Stimulated activated CD8-positive, alpha-beta memory T cell treated with anti-CD3 and anti-CD28 coated beads, Interleukin-7, amount 100 ng/mL, for 1 hour (primary cell): ENCODE measurements around the gene TMEM260.

Source experiments
- DNase-seq, 2 donors: peaks; one replicate each; pipeline ENCODE4 v3.0.0-alpha.2; 2020; ENCODE audit warnings: low read depth in 2 of 2

Gene TMEM260

DNA sequence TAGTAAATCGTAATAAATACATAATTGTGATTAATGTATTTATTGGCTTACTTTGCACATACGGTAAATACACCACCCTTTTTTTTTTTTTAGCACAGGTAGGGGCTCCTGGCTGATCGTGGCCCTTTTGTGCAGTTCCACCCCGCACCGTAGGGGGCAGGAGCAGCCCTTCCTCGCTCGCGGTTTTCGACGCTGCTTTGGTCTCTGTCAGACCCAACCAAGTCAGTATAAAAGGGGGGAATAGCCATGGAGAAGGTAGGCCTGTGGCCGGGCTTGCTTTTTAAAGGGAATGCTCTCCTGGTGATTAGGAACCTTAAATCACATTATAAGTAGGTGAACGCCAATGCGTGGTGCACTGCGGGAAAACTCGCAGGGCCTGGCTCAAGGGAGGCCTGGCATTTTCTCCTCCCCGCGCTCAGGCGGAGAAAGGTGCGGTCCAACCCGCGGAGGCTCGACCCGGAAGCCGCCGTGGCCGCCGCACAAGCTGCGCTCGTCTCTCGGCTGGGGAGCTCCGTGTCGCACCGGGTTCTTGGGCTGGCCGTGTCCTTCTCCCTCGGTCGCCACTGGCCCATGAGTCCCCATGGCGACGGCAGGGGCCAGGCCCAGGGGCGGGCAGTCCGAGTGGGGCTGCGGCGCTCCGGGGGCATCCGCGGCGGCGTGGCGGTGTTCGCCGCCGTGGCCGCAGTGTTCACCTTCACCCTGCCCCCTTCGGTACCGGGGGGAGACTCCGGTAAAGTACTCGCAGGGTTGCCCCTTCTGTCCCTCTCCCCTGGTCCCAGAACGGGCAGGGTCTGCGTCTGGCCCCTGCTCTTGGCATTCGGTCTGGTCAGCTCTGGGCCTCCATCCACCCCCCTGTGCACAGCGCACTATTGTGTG lies at the start of gene TMEM260:
TSS of gene TMEM260 (plus strand) at position 454 of the 876 bp plus-strand sequence. CDS start at position 571, 117 bp downstream.
- peak; percentile 81 to 87 for DNase-seq

DNA sequence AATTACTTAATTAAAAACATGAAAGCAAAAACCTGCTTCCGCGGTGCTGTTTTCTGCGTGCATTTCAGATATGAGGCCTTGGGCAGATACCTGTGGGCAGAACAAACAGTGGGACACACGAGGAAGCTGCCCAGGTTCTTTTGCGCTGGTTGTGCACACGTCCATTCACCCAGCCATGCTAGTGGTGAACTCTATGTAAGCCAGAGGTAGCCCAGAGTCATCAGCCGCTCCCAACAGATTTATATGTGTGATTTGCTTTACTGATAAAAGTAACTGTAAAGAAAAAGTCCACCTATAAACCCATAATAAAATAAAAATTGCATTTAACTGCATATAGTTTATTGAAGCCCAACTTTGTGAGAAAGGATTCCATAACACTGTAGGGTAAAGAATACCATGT lies 47.1 kb upstream of the TMEM260 start:
- no peak for DNase-seq

DNA sequence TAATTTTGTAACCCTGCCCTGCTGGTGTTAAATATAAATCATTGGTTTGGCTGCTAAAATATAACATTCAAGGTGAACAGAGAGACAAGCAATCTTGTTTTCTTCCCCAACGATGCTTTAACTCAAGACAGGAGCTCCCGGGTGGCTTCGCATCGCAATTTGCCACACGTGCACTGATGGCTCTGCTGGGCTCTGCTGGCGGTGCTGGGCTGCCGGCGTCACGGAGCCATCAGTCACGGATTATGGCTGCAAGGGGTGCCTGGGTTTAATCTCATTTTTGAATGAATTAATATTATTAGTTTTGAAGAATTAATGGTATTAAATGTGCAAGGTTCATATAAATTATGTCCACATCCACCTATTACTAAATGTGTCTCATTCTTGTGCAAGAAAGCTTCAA lies 44.9 kb upstream of the TMEM260 start:
- no peak for DNase-seq

DNA sequence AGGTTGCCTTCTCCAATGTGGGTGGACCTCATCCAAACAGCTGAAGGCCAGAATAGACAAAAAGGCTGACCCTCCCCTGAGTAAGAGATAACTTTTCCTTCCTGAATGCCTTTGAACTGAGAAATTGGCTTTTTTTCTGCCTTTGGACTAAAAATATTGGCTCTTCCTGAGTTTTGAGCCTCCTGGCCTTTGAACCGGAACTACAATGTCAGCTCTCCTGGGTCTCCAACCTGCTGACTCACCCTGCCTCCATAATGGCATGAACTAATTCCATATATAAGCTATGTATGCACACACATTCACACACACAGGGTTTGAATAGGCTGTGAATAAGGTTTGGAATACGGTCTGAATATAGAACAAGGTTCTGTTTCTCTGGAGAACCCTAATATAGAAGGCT lies 39.7 kb upstream of the TMEM260 start:
- no peak for DNase-seq

DNA sequence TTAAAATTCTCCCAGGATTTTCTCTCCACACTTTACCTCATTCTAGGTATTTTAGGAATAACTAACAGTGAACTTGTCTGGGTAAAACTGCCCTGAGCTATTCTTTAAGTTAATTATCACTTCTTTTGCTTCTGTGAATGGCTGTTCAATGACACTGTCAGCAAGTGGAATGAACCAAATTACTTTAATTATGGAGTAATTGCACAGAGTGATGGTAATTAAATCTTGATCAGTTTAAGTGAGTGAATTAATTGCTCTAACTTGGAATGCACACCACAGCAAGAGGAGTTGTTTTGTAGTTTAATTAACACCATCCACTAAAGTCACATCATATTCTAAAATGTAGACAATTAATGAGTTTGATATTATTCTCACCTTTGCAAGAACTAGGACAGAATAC lies 36.2 kb upstream of the TMEM260 start:
- DNase-seq, result no peak

DNA sequence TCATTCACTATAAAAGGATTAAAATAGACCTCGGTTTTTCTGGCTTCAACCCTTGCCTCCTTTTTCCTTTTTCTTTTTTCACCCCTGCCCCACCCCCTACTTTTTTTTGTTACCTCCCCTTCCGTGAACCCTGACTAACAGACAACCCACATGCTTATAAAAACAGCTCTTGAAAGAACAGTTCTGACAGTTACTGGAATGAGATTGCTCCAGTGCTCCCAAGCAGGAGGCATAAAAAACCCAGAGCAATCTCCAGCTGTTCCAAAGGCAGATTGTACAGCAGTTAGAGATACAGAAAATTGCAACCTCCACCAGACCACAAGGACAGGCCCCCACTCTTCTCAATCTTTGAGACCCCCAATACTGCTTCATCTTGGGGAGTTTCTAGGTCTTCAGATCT lies 29.9 kb upstream of the TMEM260 start:
- DNase-seq, result no peak

DNA sequence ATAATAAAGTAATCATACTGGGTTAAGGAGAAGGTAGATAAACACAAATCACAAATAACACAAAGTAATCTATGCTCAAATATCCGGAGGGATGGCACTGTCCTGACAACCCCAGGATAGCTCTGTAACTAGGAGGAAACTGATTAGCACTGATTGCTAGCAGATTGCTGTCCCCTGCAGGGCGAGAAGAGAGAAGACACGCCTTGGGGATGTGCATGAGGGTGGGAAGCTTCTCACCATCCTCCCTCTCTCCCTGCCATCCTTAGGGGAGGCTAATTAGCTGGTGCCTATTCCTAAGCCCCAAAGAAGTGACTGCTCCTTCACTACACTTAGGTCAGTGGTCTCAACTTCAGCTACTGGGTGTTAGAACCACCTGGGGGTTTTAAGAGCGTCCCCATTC lies 27.0 kb upstream of the TMEM260 start:
- no peak for DNase-seq

DNA sequence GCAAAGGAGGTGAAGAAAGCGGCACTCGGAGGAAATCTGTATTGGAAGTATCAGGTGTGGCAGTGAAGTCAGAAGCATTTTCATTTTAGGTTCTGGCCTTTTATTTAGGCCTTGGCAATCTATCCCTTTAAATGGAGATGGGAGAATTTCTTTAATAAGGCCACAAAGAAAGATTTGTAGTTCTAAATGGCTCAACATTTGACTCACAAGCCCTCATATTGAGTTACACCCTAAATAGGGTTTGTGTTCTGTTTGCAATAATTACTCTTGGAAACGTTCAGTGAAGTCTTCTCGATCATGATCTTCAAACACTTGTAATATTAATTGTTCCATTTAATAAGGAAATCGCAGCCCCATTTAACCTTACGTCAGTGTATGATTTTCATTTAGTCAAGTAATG lies 25.3 kb upstream of the TMEM260 start:
- DNase-seq, result no peak

DNA sequence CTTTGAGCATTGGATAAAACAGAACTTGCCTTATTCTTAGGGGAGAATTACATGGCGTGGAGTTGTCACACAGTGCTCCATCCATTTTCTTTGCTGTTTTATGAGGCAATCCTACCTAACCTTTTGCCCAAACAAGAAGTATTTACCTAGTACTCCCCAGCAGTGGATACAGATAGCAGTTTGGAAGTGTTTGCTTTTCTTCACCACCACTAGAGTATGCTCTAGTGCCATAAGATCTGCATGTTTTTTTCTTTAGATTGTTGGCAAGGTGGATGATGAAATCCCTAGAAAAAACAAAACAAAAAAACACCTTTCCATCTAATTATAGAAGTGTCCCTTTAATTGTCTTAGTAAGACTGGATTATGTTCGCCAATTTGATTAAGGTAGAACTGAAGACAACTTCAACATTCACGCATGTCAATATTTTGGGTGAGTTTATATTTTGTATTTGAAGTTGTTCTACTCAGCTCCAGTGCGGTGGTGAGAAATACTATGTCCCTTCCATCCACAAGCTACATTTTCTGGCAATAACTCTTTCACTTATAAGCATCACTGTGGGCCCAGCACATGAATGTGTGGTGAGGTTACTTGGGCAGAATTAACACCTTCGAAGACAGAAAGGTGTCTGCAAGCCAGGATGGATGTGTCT lies 23.6 kb upstream of the TMEM260 start:
- DNase-seq, result no peak

DNA sequence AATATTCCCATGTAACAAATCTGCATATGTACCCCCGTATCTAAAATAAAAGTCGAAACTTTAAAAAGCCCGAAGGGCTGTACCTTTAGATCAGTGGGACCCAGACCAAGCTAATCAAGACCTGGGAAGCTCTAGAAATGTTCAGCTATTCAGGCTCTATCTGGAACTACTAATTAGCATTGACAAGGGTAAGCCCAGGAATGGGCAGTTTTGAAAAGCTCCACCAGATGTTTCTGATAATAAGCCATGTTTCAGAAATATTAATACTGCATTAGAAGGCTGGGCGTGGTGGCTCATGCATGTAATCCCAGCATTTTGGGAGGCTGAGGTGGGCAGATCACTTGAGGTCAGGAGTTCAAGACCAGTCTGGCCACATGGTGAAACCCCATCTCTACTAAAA lies 20.4 kb upstream of the TMEM260 start:
- no peak for DNase-seq

DNA sequence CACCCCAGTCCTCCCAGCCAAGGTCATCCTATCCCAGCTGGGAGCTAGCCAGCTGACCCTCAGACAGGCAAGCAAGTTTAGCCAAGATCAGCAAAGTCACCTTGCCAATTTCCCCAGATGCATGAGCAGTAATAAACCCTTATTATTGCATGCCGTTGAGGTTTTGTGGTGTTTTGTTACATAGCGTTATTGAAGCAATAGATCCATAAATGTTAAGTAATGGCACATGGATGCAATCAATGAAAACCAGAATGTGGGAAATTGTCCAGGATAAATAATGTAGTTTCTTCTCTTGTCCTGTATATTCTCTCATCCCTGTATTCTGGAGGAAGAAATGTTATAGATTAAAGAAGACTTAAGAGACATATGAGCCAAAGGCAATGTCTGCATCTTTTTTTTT lies 18.0 kb upstream of the TMEM260 start:
- no peak for DNase-seq

DNA sequence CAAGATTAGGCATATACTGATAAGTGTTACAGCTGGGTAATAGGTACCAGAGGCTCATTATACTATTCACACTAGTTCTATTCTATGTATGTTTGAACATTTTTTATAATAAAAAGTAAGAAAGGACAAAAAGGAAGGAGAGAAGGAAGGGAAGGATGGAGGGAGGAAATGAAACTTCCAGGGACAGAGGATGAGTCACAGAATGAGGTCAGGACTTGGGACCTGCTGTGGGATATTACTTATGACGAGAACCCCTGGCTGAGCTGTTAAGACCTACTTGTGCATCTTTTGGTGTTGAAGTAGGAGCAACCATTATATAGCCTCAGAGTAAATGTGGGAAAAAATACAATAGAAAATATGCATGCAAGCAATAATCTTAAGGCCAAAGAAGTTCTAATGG lies 16.7 kb upstream of the TMEM260 start:
- DNase-seq, result no peak

DNA sequence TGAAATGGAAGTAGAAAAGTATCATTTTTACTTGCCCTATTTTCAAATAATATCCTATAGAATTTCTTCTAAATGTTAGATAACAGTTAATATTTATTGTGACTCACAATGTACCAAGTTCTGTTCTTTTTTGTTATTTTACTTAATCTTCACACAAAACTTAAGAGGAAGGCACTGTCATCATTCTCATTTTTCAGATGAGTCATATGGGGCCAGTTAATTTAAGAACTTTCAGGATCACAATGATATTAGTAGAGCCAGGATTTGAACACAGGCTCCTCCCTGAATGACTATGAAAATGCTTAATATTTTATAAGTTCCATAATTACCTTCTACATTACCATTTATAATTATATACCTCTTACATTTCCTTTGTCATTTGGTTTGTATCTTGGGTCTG lies 10.4 kb upstream of the TMEM260 start:
- no peak for DNase-seq

DNA sequence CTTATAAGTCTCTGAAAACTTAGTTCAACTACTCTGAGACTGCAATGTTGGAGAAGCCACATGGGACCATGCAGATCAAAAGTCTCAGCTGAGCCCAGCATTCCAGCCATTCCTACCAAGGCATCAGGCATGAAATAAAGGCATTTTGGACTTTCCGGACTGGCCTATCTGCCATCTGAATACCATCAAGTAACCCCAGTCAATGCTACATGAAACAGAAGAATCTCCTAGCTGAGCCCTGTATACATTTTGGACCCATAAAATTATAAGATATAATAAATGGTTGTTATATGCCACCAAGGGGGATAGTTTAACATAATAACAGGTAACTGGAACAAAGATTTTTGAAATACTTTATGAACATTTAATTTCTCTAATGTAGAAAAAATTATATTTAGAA lies 9.3 kb upstream of the TMEM260 start:
- DNase-seq, result no peak

DNA sequence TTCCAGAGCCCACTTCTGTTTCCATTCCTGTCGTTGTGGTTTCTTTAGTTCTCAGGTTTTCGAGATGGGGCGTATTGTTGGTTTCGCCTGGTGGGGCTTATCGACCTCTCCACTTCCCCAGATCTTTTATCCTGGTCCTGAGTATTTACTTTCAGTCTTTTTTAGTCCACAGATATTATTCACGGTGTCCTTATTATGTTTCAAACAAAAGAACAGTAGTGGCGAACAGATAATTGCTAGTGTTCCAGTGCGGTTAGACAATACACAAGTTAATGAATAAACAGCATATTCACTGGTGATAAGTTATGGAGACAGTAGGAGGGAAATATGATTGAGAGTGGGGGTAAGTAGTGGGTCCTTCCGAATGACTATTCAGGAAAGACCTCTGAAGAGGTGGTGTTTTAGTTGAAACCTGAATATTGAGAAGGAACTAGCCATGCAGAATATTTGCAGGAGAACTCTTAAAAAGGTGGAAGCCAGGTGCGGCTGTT lies 668 bp downstream of the TMEM260 start:
- DNase-seq, result no peak

DNA sequence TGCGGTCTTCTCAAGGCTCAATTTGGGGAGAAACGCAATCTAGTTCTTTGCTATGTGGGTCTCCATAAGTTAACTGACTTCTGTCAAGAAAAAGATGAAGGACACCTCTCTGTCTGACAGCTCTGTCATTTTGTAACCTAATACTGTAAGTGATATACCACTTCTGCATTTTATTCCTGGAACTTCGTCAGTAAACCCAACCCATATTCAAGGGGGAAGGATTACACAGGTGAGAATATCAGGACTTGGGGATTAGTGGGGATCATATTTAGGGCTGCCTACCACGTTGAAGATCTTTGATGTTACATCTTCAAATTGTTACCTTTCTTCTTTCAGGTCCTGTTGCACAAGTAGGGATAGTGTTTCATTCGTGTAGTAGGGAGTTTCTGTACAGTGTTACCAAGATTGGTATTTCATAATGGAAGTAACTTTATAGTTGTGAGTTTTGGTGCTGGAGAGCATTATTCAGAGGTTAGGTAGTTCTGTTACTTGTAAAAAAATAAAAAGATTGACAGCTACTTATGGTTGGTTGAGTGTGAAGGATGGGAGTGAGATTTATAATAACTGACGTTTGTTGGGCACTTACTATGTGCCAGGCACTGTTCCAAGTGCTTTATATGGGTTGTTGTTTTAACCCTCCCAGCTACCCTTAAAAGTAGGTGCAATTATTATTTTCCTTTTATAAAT lies 1.6 kb downstream of the TMEM260 start:
- DNase-seq, result no peak

DNA sequence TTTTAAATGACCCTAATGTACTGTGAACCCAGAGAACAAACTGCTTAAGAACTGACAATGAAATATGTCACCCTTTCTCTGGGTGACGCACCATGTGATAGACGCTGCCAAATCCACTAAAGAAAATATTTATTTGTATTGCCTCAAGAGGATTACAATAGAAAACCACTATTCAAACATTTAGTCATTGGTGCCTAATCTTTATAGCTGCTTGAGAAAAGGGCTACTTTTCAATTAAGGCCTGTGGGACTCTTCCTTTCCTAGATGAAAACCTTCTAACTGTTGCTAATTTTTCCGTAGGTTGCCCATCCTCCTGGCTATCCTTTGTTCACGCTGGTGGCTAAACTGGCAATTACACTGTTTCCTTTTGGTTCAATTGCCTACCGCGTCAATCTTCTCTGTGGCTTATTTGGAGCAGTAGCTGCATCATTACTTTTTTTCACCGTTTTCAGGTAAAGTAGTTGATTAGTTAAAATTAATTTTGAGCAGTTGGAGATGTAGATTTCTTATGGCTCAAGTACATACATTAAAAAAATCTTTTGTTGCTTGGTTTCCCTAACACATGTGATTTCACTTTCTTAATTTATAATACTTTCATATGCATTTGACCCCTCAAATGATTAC lies 6.0 kb downstream of the TMEM260 start:
- no peak for DNase-seq

DNA sequence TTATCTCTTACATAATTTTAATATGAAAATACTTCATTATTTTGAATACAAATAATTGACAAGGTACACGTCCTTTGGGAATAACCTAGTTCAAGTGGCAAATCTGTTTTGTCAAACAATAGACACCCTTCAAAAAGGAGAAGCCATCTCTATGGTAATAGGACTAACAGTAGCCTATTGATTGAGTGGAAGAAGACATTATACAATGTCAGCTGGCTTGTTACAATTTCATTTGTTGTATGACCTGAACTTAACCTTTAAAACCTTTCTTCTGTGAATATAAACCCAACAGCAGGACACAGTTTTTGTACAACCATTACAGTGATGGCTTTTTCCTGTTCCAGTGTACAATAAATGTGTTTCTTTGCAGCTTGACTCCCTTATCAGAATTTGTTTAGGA lies 8.1 kb downstream of the TMEM260 start:
- no peak for DNase-seq

DNA sequence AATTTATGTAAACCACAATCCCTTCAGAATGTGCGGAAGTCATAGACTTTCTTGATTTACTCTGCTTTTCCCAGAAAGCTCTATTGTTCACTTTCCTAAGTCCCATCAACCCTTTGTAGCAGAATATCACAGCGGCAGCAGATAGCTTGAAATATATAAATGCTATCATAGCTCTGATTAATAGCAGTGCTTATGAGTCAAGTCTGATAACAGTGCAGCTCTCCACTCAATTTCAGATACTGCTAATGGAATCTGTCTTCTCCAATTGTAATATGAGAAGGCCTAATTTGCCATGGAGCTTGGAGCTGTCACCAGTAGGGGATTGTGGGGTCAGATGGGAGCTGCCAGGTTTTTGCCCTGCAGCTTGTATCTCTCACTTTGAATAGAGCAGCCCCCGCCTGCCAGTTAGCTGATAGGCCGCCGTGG lies 10.9 kb downstream of the TMEM260 start:
- DNase-seq, result no peak

DNA sequence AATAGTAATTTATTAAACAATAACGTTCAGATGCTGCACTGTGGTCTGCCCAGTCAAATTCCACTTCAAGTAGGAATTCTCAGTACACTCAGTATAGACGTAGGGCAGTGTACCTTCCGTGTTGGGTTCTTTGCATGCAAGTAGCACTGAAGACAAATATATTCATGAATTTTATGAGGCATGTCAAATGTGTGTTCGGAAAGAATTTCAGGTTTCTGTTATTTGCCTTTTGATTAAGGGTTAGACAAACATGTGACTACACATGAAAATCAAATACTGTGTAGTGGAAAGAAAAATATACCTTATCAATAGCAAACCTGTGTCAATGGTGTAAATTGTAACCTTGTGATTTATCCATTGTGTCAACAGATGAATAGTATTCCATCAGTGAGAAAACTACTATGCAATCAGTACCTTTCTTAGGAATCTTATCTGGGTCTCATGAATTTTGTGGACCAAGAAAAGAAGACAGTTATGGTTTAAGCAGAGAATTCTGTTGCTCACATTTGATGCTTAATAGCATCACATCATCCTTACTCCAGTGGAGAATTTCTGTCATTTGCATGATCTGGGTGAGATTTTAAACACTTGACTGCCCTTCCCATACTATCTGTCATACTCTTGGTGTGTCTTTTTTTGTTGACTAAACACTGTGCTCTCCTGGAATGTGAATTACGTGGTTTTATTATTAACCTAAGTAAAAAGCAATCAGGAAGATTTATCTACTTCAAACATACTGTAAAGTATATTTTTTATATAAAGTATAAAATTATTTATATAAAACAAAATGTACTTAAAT lies 13.3 kb downstream of the TMEM260 start:
- DNase-seq, result no peak

DNA sequence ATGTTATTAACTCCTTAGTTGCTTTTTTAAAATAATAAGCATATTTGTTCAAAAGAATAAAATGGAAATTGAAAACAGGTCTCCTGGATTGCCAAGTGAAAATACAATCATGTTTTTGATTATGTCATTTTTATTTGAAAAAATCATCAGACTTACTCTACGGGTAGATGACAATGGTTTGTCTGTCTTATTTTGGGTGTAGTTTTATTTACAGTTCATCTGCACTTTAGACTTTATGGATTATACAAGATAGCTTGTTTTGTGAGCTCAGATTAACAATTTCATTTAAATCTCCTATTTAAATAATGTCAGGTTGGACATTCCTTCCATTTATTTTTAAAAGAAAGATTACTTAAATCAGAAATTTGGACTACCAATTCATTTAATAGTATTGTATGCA lies 14.8 kb downstream of the TMEM260 start:
- DNase-seq, result no peak
